ENCODE measurements around the gene ANKS3. TPM values are rescaled to one million over a fixed set of nuclear protein-coding genes. Genes with fewer than 3 reads are reported as not detected.

Gene ANKS3
- total RNA-seq, 1 experiment from 2014 or later = 26.6 TPM

DNA sequence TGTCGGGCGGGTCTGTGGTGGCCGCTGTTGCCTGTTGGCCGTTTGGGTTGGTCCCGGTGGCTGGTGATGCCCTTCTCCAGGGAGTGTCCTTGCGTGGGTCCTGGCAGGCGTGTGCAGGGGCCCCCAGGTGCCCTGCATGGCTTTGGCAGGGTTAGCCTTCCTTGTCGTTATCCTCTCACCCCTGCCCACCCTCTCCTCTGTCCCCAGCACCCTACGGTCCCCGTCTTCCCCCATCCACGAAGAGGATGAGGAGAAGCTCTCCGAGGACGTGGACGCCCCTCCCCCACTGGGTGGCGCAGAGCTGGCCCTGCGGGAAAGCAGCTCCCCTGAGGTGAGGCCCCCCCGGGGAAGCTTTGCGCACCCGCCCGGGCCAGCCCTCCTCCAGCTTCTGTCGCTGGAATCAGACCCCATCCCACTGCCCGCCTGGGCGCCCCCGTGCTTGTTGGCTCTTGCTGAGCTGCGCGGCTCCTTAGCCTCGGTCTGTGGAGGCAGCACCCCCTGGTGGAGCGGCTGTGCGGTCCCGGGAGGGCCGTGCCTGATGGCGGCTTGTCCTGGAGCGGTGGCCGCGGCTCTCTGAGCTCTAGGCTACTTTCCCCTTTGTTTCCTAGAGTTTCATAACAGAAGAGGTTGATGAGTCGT is 51.3 kb downstream of the ANKS3 start:
- ATAC-seq = peak; percentile 63

DNA sequence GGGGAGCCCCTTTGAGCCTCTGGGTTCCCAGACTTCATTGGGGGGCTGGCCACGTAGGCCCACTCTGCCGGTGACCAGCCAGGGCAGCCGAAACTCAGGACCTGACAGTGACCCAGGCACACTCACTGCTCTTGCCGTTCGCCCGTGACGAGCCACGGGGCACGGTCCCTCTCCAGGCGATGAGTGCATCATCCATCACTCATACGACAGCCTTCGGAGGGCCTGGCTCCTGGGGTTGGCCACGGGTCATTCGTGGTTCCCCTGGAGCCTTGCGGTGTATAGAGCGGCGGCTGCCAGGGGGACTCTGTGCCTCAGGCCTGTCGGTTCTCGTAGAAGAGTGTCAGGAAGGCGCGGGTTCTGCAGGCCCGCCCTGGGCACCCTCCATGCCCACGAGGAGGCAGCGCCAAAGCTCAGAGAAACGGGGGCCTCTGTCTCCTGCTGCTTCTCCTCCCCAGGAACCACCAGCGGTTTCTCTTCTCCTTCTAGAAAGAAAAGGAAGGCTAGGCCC is 51.9 kb downstream of the ANKS3 start:
- in situ Hi-C loops (cut with HindIII; ENCODE audit: low pct_unique_long_range_greater_than_20kb, low sequenced_read_pairs) = no loop called here
- no peaks in the 10 kb centered on the region for H3K9me3 ChIP-seq (ENCODE audit: control insufficient read depth, insufficient read depth, low read depth, low read length)
- no peak overlapping the region for H3K4me3 ChIP-seq (ENCODE audit: low read depth in 2 of 2, low read length in 2 of 2)
- no peaks in the 10 kb centered on the region for H3K27me3 ChIP-seq (ENCODE audit: control insufficient read depth, insufficient read depth, low read length)
- no peak overlapping the region for H3K27ac ChIP-seq (ENCODE audit: low read length)
- DNase-seq (ENCODE audit: low read depth, low spot score) = no peak
- no peak for ATAC-seq
- no peaks in the 10 kb centered on the region for H3K36me3 ChIP-seq (ENCODE audit: control insufficient read depth, insufficient read depth, low read length)
- no peaks in the 10 kb centered on the region for H3K4me1 ChIP-seq (ENCODE audit: control insufficient read depth, insufficient read depth, low read length)
- CTCF ChIA-PET = interaction anchor here (1.3 kb wide), 1 partner anchor 52 kb away, joined by 3 read pairs; the partner anchor contains the start of genes ANKS3 and DNAAF8
- no TSS peak for BruUV-seq (replicated peaks)
- TF ChIP-seq, protein P1, sequence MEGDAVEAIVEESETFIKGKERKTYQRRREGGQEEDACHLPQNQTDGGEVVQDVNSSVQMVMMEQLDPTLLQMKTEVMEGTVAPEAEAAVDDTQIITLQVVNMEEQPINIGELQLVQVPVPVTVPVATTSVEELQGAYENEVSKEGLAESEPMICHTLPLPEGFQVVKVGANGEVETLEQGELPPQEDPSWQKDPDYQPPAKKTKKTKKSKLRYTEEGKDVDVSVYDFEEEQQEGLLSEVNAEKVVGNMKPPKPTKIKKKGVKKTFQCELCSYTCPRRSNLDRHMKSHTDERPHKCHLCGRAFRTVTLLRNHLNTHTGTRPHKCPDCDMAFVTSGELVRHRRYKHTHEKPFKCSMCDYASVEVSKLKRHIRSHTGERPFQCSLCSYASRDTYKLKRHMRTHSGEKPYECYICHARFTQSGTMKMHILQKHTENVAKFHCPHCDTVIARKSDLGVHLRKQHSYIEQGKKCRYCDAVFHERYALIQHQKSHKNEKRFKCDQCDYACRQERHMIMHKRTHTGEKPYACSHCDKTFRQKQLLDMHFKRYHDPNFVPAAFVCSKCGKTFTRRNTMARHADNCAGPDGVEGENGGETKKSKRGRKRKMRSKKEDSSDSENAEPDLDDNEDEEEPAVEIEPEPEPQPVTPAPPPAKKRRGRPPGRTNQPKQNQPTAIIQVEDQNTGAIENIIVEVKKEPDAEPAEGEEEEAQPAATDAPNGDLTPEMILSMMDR (IDR thresholded peaks at IDR 0.05) = no peak
- TF ChIP-seq SIN3A (IDR thresholded peaks at IDR 0.05; ENCODE audit: borderline replicate concordance, insufficient read depth, low read depth, low read length) (no peak), TCF7L2 (IDR thresholded peaks at IDR 0.05; ENCODE audit: low read depth, low read length) (no peak), POLR2AphosphoS5 (IDR thresholded peaks at IDR 0.05; ENCODE audit: low read depth, low read length) (no peak)
- TF ChIP-seq, protein P2, sequence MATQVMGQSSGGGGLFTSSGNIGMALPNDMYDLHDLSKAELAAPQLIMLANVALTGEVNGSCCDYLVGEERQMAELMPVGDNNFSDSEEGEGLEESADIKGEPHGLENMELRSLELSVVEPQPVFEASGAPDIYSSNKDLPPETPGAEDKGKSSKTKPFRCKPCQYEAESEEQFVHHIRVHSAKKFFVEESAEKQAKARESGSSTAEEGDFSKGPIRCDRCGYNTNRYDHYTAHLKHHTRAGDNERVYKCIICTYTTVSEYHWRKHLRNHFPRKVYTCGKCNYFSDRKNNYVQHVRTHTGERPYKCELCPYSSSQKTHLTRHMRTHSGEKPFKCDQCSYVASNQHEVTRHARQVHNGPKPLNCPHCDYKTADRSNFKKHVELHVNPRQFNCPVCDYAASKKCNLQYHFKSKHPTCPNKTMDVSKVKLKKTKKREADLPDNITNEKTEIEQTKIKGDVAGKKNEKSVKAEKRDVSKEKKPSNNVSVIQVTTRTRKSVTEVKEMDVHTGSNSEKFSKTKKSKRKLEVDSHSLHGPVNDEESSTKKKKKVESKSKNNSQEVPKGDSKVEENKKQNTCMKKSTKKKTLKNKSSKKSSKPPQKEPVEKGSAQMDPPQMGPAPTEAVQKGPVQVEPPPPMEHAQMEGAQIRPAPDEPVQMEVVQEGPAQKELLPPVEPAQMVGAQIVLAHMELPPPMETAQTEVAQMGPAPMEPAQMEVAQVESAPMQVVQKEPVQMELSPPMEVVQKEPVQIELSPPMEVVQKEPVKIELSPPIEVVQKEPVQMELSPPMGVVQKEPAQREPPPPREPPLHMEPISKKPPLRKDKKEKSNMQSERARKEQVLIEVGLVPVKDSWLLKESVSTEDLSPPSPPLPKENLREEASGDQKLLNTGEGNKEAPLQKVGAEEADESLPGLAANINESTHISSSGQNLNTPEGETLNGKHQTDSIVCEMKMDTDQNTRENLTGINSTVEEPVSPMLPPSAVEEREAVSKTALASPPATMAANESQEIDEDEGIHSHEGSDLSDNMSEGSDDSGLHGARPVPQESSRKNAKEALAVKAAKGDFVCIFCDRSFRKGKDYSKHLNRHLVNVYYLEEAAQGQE (IDR thresholded peaks at IDR 0.05; ENCODE audit: insufficient read depth in 1 of 2, low read depth in 2 of 2, low read length in 1 of 2) = no peak
- POLR2A ChIA-PET = no interaction called here
- intact Hi-C loops (cut with micrococcal nuclease; ENCODE audit: unreplicated experiment) = no loop called here

More for the DNA sequence above, 51.3 kb downstream of the ANKS3 start:
- H3K27me3 ChIP-seq (ENCODE audit: control insufficient read depth, insufficient read depth, low read length) = no peaks in the 10 kb centered on the region
- intact Hi-C loops (cut with micrococcal nuclease; ENCODE audit: unreplicated experiment) = no loop called here
- in situ Hi-C loops (cut with HindIII; ENCODE audit: low pct_unique_long_range_greater_than_20kb, low sequenced_read_pairs) = no loop called here
- H3K4me3 ChIP-seq (ENCODE audit: low read depth in 2 of 2, low read length in 2 of 2) = no peak overlapping the region
- POLR2A ChIA-PET = no interaction called here
- BruUV-seq (replicated peaks) = no TSS peak
- H3K27ac ChIP-seq (ENCODE audit: low read length) = no peak overlapping the region
- TF ChIP-seq, protein P1 (IDR thresholded peaks at IDR 0.05) = no peak; the same call in 1 of the 2 replicates
- TF ChIP-seq SIN3A (IDR thresholded peaks at IDR 0.05; ENCODE audit: borderline replicate concordance, insufficient read depth, low read depth, low read length) = no peak
- TF ChIP-seq TCF7L2 (IDR thresholded peaks at IDR 0.05; ENCODE audit: low read depth, low read length) = no peak
- no peak for TF ChIP-seq POLR2AphosphoS5 (IDR thresholded peaks at IDR 0.05; ENCODE audit: low read depth, low read length)
- TF ChIP-seq, protein P2 (IDR thresholded peaks at IDR 0.05; ENCODE audit: insufficient read depth in 1 of 2, low read depth in 2 of 2, low read length in 1 of 2) = no peak
- CTCF ChIA-PET = interaction anchor here (1.3 kb wide), 1 partner anchor 51 kb away, joined by 3 read pairs; the partner anchor contains the start of genes ANKS3 and DNAAF8
- no peaks in the 10 kb centered on the region for H3K4me1 ChIP-seq (ENCODE audit: control insufficient read depth, insufficient read depth, low read length)
- DNase-seq (ENCODE audit: low read depth, low spot score) = no peak
- H3K36me3 ChIP-seq (ENCODE audit: control insufficient read depth, insufficient read depth, low read length) = no peaks in the 10 kb centered on the region
- no peaks in the 10 kb centered on the region for H3K9me3 ChIP-seq (ENCODE audit: control insufficient read depth, insufficient read depth, low read depth, low read length)

Measured in Panc1 (cell line).